GM18526 (cell line): ENCODE measurements around the gene MT1M.

Experiments used
- POLR2A ChIP-seq: IDR thresholded peaks from 3 replicates; pipeline ENCODE4 v1.6.1; 2011; ENCODE audit not compliant: insufficient read length; ENCODE audit errors: extremely low read depth

The MT1M gene

DNA sequence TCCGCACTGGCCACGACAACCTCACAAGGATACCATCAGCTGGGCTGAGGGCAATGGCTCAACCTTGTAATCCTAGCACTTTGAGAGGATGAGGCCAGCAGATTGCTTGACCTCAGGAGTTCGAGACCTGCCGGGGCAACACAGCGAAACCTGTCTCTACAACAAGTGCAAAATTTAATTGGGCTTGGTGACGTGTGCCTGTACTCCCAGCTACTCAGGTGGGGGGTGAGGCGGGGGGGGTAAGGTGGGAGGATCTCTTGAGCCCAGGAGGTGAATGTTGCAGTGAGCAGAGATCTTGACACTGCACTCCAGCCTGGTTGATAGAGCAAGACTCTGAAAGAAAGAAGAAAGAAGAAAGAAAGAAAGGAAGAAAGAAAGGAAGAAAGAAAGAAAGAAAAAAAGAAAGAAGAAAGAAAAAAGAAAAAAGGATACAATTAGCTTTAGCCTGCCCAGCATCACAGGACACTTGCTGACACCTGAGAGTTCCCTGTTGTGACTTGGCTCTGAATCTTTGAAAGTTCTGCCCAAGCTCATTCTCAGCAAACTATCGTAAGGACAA lies 12.0 kb upstream of the MT1M start:
- TF ChIP-seq POLR2A, result no peak

DNA sequence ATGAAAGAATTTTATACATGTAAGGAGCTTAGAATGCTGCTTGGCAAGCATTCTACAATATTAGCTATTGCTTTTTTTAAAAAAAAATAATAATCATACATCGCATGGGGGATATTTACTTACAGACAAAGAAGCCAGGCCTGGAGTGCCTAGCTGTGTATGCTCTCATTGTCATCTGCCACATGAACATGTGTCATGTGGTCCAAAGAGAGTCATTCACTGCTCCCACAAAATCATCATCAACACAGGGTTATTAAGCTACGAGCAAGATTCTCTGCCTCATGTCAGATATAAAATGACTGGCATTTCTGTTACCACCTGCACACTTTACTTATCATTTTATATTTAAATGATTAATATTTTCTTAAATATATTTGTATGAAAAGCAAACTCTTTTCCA lies 8.8 kb upstream of the MT1M start:
- no peak for TF ChIP-seq POLR2A

DNA sequence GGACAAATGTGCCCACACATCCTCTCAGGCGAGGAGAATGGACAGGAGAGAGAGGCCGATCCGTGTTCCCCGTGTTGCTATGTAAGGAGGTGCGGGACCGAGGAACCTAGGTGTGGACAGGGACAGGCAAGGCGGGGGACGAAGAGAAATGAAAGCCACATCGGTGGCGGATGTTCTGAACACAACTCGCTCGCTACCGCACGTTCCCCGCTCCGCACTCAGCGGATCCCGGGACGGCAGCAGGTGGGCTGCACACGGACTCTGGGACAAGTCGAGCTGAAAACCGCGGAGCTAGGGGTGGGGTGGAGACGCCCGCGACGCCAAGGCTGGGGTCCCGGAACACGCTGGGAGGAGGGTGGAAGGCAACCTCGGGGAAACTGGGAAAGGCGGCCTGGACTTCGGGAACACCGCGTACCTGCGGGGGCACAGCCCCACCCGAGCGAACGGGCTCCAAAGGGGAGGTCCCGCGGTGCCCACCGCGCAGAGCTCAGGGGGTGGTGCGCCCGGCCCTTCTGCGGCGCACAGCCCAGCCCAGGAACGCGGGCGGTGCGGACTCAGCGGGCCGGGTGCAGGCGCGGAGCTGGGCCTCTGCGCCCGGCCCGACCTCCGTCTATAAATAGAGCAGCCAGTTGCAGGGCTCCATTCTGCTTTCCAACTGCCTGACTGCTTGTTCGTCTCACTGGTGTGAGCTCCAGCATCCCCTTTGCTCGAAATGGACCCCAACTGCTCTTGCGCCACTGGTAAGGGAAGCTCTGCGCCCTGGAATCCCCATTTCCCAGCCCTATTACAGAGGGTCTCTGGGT lies 7.1 kb upstream of the MT1M start, which contains the start of gene MT1E:
Gene MT1E (plus strand): TSS at position 642 of the 803 bp plus-strand sequence. CDS start 71 bp downstream, at position 713.
- peak; percentile 53 for TF ChIP-seq POLR2A

DNA sequence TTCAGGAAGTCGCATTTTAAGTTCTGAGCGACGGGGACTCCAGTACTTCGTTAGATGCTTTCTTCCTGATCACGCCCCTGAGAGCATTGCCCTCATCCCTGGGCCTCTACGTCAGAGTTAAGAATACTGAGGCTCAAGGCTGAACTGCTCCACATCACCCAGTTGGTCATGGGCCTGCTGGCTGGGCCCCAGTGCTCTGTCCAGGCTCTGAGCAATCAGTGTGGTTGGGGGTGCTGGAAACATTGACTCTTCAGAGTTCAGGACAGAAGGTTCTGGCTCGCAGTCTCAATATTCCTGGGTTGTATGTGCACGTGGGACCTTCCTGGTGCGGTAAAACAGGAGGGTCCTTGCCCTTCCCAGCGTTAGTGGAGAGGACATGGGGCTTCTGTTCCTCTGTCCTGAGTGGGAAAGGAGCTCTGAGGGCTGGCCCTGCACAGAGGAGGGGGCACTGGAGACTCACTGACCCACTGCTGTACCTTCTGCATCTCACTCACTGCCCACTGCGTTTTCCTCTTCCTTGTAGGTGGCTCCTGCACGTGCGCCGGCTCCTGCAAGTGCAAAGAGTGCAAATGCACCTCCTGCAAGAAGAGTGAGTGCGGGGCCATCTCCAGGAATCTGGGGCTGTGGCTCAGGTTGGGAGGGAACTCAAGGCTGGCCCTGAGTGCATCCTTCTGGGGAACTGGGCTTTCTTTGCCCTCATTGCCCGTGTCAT lies 6.4 kb upstream of the MT1M start:
- no peak for TF ChIP-seq POLR2A

DNA sequence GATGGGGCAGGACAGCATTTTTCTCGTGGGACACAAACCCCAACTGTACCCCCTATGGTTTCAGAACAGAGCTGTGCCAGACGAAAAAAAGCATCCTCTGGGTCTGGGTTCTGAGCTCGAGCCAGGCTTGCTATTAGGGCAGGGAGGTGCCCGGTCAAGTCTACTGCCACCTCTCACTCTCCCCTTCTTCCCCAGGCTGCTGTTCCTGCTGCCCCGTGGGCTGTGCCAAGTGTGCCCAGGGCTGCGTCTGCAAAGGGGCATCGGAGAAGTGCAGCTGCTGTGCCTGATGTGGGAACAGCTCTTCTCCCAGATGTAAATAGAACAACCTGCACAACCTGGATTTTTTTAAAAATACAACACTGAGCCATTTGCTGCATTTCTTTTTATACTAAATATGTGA lies 5.8 kb upstream of the MT1M start:
- no peak for TF ChIP-seq POLR2A

DNA sequence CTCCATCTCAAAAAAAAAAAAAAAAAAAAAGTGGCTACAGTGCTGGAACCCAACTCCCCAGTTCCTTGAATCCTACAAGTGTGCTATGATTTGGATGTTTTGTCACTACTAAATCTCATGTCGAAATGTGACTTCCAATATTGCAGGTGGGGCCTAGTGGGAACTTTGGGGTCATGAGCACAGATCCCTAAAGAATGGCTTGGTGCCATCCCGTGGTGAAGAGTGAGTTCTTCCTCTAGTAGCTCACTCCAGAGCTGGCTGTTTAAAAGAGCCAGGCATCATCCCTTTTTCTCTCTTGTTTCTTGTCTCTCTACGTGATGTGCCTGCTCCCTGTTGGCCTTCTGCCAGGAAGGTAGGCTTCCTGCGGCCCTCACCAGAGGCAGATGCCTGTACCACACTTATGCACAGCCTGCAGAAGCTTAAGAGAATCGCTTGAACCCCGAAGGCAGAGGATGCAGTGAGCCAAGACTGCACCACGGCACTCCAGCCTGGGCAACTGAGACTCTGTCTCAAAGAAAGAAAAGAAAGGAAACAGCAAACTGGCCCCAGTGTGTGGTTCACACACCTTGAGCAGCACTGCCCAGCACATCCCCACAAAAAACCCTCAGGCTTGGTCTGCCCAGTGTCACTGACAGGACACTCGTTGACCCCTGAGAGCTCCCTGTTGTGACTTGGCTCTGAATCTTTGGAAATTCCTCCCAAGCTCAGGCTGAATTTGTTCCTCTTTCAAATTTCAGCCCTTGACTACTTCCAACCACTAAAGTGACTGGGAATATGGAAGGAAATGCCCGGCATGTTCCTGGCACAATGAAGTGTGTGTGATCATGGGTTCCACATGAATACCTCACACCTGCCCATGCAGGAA lies 3.7 kb upstream of the MT1M start:
- TF ChIP-seq POLR2A, result no peak

DNA sequence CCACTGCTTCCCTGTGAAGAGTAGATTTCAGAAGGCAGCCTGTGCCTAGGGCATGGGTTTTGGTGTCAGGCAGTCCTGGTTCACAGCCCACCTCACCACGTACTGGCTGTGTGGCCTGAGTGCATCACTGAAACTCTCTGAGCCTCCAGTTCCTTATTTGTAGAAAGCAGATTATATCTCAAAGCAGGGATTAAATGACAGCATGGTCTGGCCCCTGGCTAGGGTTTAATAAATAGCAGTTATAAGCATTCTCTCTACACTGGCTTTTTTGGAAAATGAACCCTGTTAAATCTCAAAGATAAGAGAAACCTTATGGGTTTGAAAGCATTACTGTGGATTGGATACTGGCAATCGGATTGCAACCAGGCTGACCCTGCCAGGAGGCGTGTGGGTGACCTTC lies 2.9 kb upstream of the MT1M start:
- no peak for TF ChIP-seq POLR2A

DNA sequence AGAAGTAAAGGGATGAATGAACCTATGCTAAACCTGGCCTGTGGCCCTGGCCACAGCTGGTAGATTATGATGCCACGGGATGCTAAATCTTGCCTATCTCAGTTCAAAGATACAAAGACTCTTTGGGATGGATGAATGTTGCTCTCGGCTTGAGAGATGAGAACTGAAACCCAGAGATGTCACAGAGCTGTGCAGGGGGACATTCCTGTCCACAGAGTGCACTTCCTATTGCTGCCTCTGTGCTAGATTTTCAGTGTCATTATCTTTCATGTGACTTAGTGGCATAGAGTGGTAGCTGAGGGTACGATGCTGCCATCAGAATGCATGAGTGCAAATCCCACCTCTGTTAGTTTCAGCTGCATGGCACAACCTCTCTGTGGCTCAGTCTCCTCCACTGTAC lies 2.3 kb upstream of the MT1M start:
- TF ChIP-seq POLR2A, result no peak

DNA sequence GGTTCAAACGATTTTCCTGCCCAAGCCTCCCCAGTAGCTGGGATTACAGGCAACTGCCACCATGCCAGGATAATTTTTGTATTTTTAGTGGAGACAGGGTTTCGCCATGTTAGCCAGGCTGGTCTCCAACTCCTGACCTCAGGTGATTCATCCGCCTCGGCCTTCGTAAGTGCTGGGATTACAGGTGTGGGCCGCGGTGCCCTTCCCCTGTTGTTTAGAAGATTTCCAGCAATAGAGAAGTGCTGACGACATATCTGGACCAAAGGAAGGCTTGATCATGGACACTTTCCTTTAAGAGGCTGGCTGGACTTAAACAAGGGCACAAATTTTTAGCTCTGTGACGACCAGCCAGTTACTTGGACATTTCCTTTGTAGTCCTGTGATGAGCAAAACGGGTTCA lies 1.3 kb upstream of the MT1M start:
- TF ChIP-seq POLR2A, result no peak

DNA sequence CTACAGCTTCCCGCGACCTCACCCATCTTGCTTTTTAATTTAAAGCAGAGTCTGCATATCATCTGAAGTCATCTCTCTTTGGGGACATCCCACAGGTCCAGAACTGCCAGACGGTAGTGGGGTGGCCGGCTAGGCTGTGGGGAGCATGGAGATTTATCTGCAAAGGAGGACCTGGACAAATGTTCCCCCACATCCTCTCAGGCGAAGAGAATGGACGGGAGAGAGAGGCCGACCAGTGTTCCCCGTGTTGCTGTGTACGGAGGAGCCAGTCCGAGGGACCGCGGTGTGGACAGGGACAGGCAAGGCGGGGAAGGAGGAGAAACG lies 665 bp upstream of the MT1M start:
- no peak for TF ChIP-seq POLR2A

DNA sequence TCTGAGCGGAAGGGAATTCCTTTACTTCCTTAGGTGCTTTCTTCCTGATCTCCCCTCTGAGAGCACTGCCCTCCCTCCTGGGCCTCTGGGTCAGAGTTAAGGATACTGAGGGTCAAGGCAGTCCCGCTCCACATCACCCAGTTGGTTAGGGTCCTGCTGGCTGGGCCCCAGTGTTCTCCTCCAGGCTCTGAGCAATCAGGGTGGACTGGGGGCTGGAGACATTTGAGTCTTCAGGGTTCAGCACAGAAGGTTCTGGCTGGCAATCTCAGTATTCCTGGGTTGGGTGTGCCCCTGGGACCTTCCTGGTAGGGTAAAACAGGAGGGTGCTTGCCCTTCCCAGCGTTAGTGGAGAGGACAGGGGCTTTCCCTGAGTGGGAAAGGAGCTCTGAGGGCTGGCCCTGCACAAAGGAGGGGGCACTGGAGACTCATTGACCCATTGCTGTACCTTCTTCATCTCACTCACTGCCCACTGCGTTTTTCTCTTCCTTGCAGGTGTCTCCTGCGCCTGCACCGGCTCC lies 448 bp downstream of the MT1M start:
- no peak for TF ChIP-seq POLR2A

DNA sequence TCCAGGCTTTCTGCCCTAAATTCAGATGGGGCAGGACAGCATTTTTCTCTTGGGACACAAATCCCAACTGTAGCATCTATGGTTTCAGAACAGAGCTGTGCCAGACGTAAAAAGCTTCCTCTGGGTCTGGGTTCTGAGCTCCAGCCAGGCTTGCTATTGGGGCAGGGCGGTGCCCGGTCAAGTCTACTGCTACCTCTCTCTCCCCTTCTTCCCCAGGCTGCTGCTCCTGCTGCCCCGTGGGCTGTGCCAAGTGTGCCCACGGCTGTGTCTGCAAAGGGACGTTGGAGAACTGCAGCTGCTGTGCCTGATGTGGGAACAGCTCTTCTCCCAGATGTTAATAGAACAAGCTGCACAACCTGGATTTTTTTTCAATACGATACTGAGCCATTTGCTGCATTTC lies 1.1 kb downstream of the MT1M start:
- no peak for TF ChIP-seq POLR2A

DNA sequence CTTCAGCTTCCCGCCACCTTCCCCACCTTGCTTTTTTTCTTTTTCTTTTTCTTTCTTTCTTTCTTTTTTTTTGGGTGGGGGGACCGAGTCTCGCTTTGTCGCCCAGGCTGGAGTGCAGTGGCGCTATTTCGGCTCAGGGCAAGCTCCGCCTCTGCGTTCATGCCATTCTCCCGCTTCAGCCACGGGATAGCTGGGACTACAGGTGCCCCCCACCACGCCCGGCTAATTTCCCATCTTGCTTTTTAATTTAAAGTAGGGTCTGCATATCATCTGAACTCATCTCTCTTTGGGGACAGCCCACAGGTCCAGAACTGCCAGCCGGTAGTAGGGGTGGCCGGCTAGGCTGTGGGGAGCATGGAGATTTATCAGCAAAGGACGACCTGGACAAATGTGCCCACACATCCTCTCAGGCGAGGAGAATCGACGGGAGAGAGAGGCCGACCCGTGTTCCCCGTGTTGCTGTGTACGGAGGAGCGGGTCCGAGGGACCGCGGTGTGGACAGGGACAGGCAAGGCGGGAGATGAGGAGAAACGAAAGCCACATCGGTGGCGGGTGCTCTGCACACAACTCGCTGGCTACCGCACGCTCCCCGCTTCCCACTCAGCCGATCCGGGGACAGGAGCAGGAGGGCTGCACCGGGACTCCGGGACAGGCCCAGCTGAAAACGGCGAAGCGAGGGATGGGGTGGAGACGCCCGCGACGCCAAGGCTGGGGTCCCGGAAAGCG lies 2.4 kb downstream of the MT1M start:
- TF ChIP-seq POLR2A, result no peak

DNA sequence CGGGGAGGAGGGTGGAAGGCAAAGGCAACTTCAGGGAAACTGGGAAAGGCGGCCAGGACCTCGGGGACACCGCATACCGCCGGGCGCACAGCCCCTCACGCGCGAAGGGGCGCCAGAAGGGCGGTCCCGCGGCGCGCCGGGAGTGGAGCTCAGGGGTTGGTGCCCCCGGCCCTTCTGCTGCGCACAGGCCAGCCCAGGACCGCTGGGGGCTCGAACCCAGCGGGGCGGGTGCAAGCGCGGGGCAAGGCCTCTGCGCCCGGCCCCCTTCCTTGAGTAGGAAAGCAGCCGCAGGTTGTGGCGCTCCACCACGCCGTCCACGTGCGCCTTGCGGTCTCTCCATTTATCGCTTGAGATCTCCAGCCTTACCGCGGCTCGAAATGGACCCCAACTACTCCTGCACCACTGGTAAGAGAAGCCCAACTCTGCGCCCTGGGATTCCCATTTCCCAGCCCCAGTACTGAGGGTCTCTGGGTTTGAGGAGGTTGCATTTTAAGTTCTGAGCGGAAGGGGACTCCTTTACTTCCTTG lies 3.0 kb downstream of the MT1M start:
- no peak for TF ChIP-seq POLR2A

DNA sequence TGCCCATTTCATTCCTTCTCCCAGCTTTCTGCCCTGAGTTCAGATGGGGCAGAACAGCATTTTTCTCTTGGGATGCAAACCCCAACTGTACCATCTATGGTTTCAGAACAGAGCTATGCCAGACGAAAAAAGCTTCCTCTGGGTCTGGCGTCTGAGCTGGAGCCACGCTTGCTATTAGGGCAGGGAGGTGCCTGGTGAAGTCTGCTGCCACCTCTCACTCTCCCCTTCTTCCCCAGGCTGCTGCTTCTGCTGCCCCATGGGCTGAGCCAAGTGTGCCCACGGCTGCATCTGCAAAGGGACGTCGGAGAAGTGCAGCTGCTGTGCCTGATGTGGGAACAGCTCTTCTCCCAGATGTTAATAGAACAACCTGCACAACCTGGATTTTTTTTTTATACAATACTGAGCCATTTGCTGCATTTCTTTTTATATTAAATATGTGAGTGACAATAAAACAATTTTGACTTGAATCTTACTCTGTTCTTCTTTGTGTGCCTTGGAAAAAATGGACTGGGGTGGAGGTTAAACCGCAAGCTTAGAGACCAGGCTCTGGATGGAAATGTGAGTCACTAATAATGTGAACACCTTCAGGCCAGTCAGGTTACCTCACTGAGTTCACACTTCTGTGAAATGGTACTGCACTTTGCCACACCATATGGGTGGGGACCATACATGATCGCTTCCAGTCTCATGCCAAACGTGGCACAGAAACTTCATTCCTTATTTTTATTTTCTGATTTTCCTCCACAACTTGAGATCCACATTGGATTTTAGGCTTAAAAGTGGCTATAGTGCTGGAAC lies 4.4 kb downstream of the MT1M start:
- no peak for TF ChIP-seq POLR2A
